GM21447 (cell line): ENCODE measurements around the gene CFAP58.

Experiments used
- ATAC-seq: cut with Tn5 transposase; IDR thresholded peaks from one replicate; pipeline ENCODE4 v1.9.1; 2021; ENCODE audit not compliant: unreplicated experiment

CFAP58 gene

GRCh38 chr10:104333728-104334373 is 19.8 kb upstream of the CFAP58 start:
- no peak for ATAC-seq

DNA sequence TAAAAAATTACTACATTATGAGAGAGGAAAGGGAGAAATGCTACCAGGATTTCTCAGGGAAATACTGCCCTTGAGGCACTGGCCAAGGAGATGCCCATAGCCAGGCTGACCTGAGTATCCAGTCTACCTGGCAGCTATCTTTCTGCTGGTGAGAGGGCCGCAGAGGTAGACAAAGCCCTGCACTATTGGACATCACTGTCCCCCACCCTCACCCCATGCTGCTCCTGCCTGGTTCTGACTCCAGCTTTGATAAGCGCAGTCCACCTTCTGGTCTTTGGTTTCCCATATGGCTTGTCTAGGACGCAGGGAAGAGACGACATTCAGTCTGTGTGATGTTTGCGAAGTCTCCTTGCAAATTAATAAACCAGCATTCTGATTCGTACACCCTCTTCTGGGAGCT is 19.1 kb upstream of the CFAP58 start:
- ATAC-seq: no peak

DNA sequence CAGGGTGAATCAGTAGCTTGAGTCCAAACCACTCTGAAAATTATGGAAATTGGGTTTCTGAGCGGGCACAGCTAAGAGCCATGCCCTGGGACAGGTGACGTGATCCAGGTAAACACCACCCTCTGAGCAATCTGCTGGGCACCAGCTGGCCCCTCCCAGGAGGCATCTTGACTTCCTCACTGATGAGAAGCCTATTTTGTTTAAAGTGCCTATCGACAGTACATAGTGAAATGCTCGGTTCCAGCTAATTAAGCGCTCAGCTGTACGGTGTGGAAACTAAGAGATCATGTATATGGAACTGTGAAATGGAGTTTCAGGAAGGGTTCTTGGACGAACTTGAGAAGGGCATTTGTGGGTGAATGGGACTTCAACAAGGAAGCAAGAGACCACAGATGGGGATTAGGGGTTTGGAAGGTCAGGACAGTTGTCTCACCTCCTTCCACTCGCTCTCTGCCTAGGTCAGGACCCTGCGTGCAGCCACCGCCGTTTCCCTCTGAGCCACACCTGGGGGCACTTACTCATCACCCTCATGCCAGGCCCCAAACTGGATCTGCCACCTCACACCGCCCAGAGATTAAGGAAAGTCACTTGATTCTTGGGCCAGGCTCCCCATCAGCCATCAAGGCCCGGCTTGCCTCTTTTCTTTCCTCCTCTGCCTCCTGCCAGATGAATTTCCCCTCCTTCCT is 18.5 kb upstream of the CFAP58 start:
- ATAC-seq: no peak

- ATAC-seq: no peak
These were observed 16.7 kb upstream of the CFAP58 start for GRCh38 chr10:104336821-104337467.

DNA sequence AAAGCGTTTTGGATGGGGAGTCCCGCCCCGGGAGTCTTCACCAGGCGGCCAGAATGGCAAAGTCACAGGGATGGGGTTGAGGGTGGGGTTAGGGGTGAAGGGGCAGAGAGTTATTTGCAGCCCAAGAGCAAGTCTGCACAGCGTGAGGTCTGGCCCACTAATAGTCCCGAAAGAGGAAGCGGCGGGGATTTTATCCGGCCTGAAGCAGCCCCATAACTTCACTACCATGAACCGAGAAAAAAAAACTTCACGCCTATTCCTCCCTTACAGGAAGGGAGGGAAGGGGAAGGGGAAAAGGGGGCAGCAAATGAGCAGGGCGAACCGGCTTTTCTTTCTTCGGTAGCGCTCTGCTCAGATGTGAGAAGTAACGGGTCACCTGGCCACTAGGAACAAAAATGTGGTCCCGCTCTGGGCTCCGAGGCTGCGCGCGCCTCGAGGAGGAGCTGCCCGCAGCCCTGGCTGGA is 16.1 kb upstream of the CFAP58 start:
- peak; percentile 41 for ATAC-seq

- peak; percentile 72 for ATAC-seq
These were observed 15.5 kb upstream of the CFAP58 start, which contains the start of gene ITPRIP for GRCh38 chr10:104337985-104338735. Gene ITPRIP (minus strand): TSS chr10:104338465. CDS start chr10:104316051, 22,414 bp downstream.

DNA sequence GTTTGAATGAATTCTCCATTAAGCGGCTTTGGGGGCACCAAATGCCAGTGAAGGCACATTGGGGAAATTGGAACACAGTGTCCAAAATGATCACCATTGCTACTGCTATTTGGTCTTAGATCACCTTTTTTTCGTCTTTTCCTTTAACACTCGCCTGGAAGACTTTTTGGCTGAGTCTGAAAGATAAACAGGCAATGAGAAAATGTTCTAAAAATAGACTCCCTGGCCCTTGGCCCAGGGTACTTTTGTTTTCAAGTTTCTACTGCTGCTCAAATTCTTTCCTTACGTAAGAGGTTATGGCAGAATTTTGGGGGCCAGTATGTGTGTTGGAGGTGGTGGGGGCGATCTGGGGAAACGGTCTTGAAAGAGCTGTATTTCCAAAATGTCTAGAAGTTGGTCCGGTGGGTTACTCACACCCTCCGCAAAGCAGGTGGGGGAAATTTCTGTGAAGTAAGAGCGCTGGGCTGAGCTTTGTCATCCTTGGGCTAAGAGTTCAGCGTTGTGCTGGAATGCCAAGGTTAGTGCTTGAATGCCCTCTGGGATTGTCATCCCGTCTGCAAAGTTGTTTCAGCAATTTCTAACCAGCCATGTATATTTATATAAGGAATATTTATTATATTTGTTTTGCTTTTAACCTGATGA is 14.0 kb upstream of the CFAP58 start:
- ATAC-seq: no peak

DNA sequence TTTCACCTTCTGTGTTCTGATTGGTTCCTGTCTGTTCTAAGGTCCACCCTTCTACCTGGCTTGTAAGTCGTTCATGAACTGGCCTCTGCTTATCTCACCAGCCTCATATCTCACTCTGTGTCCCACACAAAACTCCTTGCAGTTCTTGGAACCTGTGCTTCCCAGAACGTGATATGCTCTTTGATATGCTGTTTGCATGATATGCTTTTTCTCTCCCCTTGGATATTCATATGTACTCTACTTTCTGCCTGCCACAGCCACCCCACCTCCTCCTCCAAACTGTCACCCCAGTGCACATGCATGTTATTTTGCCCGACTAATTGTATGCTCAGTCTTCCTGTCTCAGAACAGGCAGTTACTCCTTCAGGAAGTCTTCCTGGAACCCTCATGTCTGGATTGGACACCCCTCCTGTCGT is 13.5 kb upstream of the CFAP58 start:
- ATAC-seq: no peak

DNA sequence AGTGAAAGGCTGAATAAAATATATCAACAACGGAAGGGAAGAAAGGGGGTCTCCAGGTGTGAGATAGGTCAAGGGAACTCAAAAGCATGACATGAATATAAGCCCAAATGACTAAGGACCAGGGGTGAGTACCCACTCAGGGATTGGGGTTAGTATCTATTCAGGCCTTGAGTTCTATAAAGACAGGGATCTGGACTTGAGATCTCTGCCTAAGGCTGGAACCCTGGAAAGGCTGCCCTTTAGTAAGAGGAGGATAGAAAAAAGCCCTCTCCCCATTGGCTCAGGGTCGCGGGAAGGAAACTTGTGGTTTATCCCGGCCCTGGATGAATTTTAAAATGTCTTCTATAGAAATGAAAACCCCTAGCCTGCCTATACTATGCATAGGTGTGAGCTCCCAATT is 13.0 kb upstream of the CFAP58 start:
- ATAC-seq: no peak

- ATAC-seq: no peak
These were observed 10.7 kb upstream of the CFAP58 start for GRCh38 chr10:104342941-104343411.

DNA sequence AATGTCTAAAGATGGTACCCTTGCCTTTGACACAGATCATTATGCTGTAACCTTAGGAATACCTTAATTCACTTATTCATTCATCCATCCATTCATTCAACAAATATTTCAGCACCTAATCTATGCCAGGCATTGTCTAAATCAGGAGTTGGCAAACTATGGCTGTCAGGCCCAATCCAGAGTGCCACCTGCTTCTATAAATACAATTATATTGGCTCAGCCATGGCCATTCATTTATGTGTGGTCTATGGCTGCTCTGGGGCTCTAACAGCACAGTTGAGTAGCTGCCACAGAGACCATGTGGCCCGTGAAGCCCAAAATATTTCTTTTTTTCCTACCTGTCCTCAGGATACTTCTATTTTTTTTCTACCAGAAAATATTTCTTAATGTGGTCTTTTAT is 9.4 kb upstream of the CFAP58 start:
- no peak for ATAC-seq

GRCh38 chr10:104345515-104345914 is 8.1 kb upstream of the CFAP58 start:
- ATAC-seq: no peak

- ATAC-seq: no peak
These were observed 7.7 kb upstream of the CFAP58 start for GRCh38 chr10:104345941-104346340.

DNA sequence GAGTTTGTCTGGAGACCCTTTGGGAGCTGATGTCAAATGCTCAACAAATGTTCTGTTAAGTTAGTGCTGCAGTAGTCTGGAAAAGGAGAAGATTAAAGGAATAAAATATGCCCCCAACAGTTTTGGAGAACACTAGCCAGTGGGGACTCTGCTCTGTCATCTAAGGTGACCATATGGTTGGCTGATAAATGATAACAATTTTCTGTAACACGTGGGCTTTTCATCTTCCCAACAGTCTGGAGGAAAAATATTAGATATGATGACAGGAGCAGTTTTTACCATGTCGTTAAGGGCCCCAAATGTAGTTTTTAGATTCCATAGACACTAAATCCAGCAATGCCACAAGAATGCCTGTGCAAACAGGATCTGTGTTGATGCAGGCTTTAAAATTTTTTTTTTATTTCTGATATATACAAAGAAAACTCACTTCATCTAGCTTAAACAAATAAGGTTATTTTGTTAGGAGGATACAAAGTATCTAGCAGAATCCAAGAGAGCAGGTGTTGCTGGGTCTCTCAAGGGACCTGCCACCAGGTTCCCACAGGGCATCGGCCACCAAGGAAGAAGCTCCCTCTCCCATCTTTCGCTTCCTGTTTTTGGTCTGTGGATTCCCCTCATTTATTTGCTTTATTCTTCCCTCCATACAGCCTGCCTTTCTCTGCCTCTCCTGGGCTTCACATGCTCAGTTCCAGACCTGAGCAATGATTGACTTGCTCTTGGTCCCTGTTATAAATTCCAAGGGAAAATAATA is 6.2 kb upstream of the CFAP58 start:
- no peak for ATAC-seq

DNA sequence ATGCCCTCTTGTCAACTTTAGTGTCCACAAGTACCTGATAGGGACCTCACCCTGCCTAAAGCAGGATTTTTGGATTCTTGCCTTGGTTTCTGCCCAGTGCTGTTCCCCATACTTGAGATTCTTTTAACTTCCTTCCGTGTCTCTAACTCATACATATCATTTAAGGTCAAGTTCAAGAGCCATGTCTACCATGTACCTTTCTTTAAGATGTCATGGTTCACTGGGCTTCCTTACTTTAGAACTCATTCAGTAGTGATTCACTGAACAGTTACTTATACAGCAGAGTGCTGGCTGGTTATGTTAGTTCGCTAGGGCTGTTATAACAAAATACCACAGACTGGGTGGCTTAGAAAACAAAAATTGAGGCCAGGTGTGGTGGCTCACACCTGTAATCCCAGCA is 5.0 kb upstream of the CFAP58 start:
- no peak for ATAC-seq

- peak; percentile 59 for ATAC-seq
These were observed 4.0 kb upstream of the CFAP58 start for GRCh38 chr10:104349623-104350126.

DNA sequence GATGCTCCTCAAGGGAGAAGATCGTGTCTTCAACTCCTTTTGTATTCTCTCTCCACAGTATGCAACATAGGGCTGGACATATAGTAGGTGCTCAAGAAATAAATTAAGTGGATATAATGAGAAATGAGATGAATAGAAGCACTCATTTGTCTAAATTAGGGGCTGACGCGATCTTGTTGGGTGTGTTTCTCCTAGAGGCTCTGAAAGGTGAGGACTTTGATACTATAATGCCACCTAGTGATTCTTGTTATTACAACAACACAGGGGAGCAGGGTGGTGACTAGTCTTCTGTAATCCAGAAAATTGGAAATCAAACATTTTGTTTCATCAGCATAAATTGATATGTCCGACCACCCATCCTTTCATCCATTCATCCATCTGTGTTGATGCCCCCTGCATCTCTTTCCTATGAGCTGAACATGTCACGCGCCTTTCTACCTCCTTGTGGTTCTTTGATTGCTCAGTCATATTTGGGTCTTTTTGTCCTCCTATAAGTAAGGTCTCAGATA is 3.5 kb upstream of the CFAP58 start:
- ATAC-seq: peak; percentile 41

GRCh38 chr10:104351061-104351702 is 2.5 kb upstream of the CFAP58 start:
- ATAC-seq: no peak

- ATAC-seq: no peak
These were observed 1.7 kb upstream of the CFAP58 start for GRCh38 chr10:104351919-104352318.
